GM21529 (cell line): ENCODE results near the gene KCNK16.

Experiments used
- ATAC-seq: cut with Tn5 transposase; IDR thresholded peaks from one replicate; pipeline ENCODE4 v1.9.1; 2021; ENCODE audit not compliant: unreplicated experiment

KCNK16 gene

GRCh38 chr6:39281312-39281980 is 41.1 kb downstream of the KCNK16 start:
- ATAC-seq: no peak

- no peak for ATAC-seq
These were observed 42.2 kb downstream of the KCNK16 start for GRCh38 chr6:39280247-39280731.

GRCh38 chr6:39279539-39279938 is 43.0 kb downstream of the KCNK16 start:
- no peak for ATAC-seq

GRCh38 chr6:39276379-39276995 is 46.0 kb downstream of the KCNK16 start:
- no peak for ATAC-seq

- no peak for ATAC-seq
These were observed 47.6 kb downstream of the KCNK16 start for GRCh38 chr6:39274903-39275302.

- no peak for ATAC-seq
These were observed 48.0 kb downstream of the KCNK16 start for GRCh38 chr6:39274471-39274870.

- no peak for ATAC-seq
These were observed 49.1 kb downstream of the KCNK16 start for GRCh38 chr6:39273406-39273821.

GRCh38 chr6:39269961-39270360 is 52.5 kb downstream of the KCNK16 start:
- ATAC-seq: no peak

GRCh38 chr6:39268721-39269120 is 53.8 kb downstream of the KCNK16 start:
- no peak for ATAC-seq

GRCh38 chr6:39268171-39268570 is 54.3 kb downstream of the KCNK16 start:
- ATAC-seq: no peak

GRCh38 chr6:39266782-39267355 is 55.6 kb downstream of the KCNK16 start:
- ATAC-seq: no peak

GRCh38 chr6:39266375-39266774 is 56.1 kb downstream of the KCNK16 start:
- no peak for ATAC-seq
